Astrocyte (in vitro differentiated cells and primary cell): ENCODE results near the gene MVP.
A peak's percentile ranks its signal among the peaks of the same experiment; 100 is the strongest.

Source experiments
- CTCF ChIP-seq: IDR thresholded peaks from 2 replicates; pipeline ENCODE4 v1.5.1; 2011; ENCODE audit warnings: low read depth, mild to moderate bottlenecking, inconsistent platforms, low read length, moderate library complexity; ENCODE audit not compliant: insufficient read depth
- EZH2 ChIP-seq: IDR thresholded peaks from 2 replicates; pipeline ENCODE4 v1.6.1; 2012; ENCODE audit warnings: mild to moderate bottlenecking, low read length, inconsistent platforms; ENCODE audit not compliant: insufficient read depth

- TF ChIP-seq CTCF (peak; percentile 27), EZH2 (no peak)
Observed at GRCh38 chr16:29807426-29808218, 12.6 kb upstream of the MVP start.
